Mesenchymal stem cell (in vitro differentiated cells and primary cell): ENCODE results near the gene ZNF879.

Source experiments
- DNase-seq: peaks from one replicate; pipeline ENCODE4 v3.0.0-alpha.2; 2013
- H2AFZ ChIP-seq: one replicate; pipeline ENCODE4 v1.6.1; 2013; ENCODE audit warnings: low read depth, mild to moderate bottlenecking, control low read depth, inconsistent platforms, low read length, moderate library complexity
- H2AK5ac ChIP-seq: 2 replicates; pipeline ENCODE4 v1.6.1; 2013; ENCODE audit warnings: low read length, moderate library complexity, mild to moderate bottlenecking, inconsistent platforms; ENCODE audit not compliant: severe bottlenecking
- H2BK120ac ChIP-seq: one replicate; pipeline ENCODE4 v1.6.1; 2013; ENCODE audit warnings: low read depth, mild to moderate bottlenecking, inconsistent platforms, low read length, moderate library complexity
- H2BK12ac ChIP-seq, 2 experiments: one replicate each; pipeline ENCODE4 v1.6.1; 2013; ENCODE audit warnings: inconsistent platforms in 2 of 2, low read length in 2 of 2, mild to moderate bottlenecking in 2 of 2, moderate library complexity in 2 of 2, control low read depth in 1 of 2
- H2BK15ac ChIP-seq: one replicate; pipeline ENCODE4 v1.6.1; 2013; ENCODE audit warnings: mild to moderate bottlenecking, low read depth, inconsistent platforms; ENCODE audit not compliant: poor library complexity, severe bottlenecking
- H2BK5ac ChIP-seq: 2 replicates; pipeline ENCODE4 v1.6.1; 2013; ENCODE audit warnings: low read depth, mild to moderate bottlenecking, low read length, control low read depth, inconsistent platforms; ENCODE audit not compliant: poor library complexity, severe bottlenecking
- H3K14ac ChIP-seq, 2 experiments: one replicate each; pipeline ENCODE4 v1.6.1; 2013; ENCODE audit warnings: inconsistent platforms in 2 of 2, low read length in 2 of 2, control low read depth in 1 of 2, mild to moderate bottlenecking in 1 of 2, moderate library complexity in 1 of 2
- H3K18ac ChIP-seq, 2 experiments: one replicate each; pipeline ENCODE4 v1.6.1; 2013; ENCODE audit warnings: inconsistent platforms in 2 of 2, low read length in 2 of 2, control low read depth in 1 of 2, low read depth in 1 of 2, mild to moderate bottlenecking in 1 of 2
- H3K23ac ChIP-seq, 2 experiments: one replicate each; pipeline ENCODE4 v1.6.1; 2013; ENCODE audit warnings: inconsistent platforms in 2 of 2, low read length in 2 of 2, mild to moderate bottlenecking in 2 of 2, moderate library complexity in 2 of 2, control low read depth in 1 of 2
- H3K27ac ChIP-seq: 2 replicates; pipeline ENCODE4 v1.5.1; 2013; ENCODE audit warnings: mild to moderate bottlenecking, moderate library complexity, low read length, control low read depth, inconsistent platforms; ENCODE audit not compliant: poor library complexity, severe bottlenecking
- H3K27me3 ChIP-seq, 2 experiments: 2 replicates each; pipeline versions ENCODE4 v1.6.1 to v1.7.0; 2013; ENCODE audit warnings: low read length in 2 of 2, mild to moderate bottlenecking in 2 of 2, moderate library complexity in 2 of 2, control low read depth in 1 of 2, inconsistent platforms in 1 of 2; ENCODE audit not compliant: control insufficient read depth in 1 of 2, insufficient read depth in 1 of 2
- H3K36me3 ChIP-seq, 2 experiments: 2 replicates each; pipeline versions ENCODE4 v1.6.1 to v1.7.0; 2013; ENCODE audit warnings: low read length in 2 of 2, control low read depth in 1 of 2, inconsistent platforms in 1 of 2, low read depth in 1 of 2, mild to moderate bottlenecking in 1 of 2; ENCODE audit not compliant: insufficient read depth in 2 of 2, control insufficient read depth in 1 of 2
- H3K4ac ChIP-seq, 2 experiments: one replicate each; pipeline ENCODE4 v1.6.1; 2013; ENCODE audit warnings: inconsistent platforms in 2 of 2, low read length in 2 of 2, mild to moderate bottlenecking in 2 of 2, moderate library complexity in 2 of 2, control low read depth in 1 of 2, low read depth in 1 of 2
- H3K4me1 ChIP-seq: 2 replicates; pipeline ENCODE4 v1.6.1; 2013; ENCODE audit warnings: low read depth, low read length, control low read depth; ENCODE audit not compliant: control insufficient read depth, insufficient read depth
- H3K4me2 ChIP-seq: 2 replicates; pipeline ENCODE4 v1.6.1; 2013; ENCODE audit warnings: low read length, mild to moderate bottlenecking, inconsistent platforms; ENCODE audit not compliant: poor library complexity, severe bottlenecking
- H3K4me3 ChIP-seq, 2 experiments: 2 replicates each; pipeline versions ENCODE4 v1.5.1 to v1.7.0; 2013; ENCODE audit warnings: low read length in 2 of 2, mild to moderate bottlenecking in 2 of 2, control low read depth in 1 of 2, low read depth in 1 of 2; ENCODE audit not compliant: insufficient read depth in 1 of 2
- H3K79me1 ChIP-seq: replicated peaks from 2 replicates; pipeline ENCODE4 v1.6.1; 2013; ENCODE audit warnings: mild to moderate bottlenecking, control low read depth, low read length, inconsistent platforms; ENCODE audit not compliant: poor library complexity, severe bottlenecking
- H3K9ac ChIP-seq: 2 replicates; pipeline ENCODE4 v1.7.0; 2013; ENCODE audit warnings: mild to moderate bottlenecking, low read length, moderate library complexity
- H3K9me3 ChIP-seq: 2 replicates; pipeline ENCODE4 v1.7.0; 2013; ENCODE audit warnings: mild to moderate bottlenecking, low read length; ENCODE audit not compliant: control insufficient read depth
- H4K8ac ChIP-seq: one replicate; pipeline ENCODE4 v1.6.1; 2013; ENCODE audit warnings: inconsistent platforms, mild to moderate bottlenecking, low read length, moderate library complexity
- H4K91ac ChIP-seq: one replicate; pipeline ENCODE4 v1.6.1; 2013; ENCODE audit warnings: mild to moderate bottlenecking, low read length, inconsistent platforms
- WGBS: methylation state at CpG from one replicate; pipeline ENCODE4 v1.1.7; 2013; ENCODE audit warnings: mixed read lengths; 5-methylcytosine and 5-hydroxymethylcytosine counted together

Gene ZNF879

DNA sequence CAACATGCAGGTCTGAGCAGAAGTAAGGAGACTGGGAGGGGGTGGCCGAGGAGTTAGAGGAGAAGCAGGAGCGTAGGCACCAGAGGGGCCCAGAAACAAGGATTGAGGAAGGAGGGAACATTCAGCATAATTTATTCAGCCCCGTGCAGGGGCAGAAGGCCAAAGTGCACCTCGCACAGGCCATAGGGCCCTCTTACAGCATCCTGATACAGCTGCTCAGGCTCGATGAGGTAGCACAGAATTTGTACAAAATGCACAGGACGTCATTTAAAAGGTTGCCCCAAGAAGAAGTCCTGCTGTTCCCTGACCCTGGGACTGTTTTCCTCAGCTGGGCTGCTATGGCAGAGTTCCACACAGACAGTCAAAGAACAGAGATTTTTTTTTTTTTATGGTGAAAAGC, 26.4 kb upstream of the ZNF879 start:
- H2BK15ac ChIP-seq, result no peak overlapping the region
- peaks cover 5 to 22% of the 10 kb centered on the region in 2 experiments for H3K27me3 ChIP-seq
- no peaks in the 10 kb centered on the region for H3K36me3 ChIP-seq
- WGBS, result 69% methylated on average over 6 of the region's 6 CpGs
- no peak overlapping the region for H3K9ac ChIP-seq
- H3K9me3 ChIP-seq, result peaks cover 30% of the 10 kb centered on the region
- no peak overlapping the region for H2BK5ac ChIP-seq
- H3K4ac ChIP-seq, result no peak overlapping the region
- no peak overlapping the region for H2BK120ac ChIP-seq
- no peak overlapping the region for H2AFZ ChIP-seq
- H3K27ac ChIP-seq, result no peak overlapping the region
- no peak for DNase-seq
- no peak overlapping the region for H3K4me3 ChIP-seq
- H4K8ac ChIP-seq, result no peak overlapping the region
- H2BK12ac ChIP-seq, result no peak overlapping the region
- H3K4me1 ChIP-seq, result peaks cover 2% of the 10 kb centered on the region
- H4K91ac ChIP-seq, result no peak overlapping the region
- no peak overlapping the region for H3K4me2 ChIP-seq
- no peak overlapping the region for H2AK5ac ChIP-seq
- H3K79me1 ChIP-seq, result no peaks in the 10 kb centered on the region
- H3K18ac ChIP-seq, result no peak overlapping the region
- no peak overlapping the region for H3K14ac ChIP-seq
- no peak overlapping the region for H3K23ac ChIP-seq

DNA sequence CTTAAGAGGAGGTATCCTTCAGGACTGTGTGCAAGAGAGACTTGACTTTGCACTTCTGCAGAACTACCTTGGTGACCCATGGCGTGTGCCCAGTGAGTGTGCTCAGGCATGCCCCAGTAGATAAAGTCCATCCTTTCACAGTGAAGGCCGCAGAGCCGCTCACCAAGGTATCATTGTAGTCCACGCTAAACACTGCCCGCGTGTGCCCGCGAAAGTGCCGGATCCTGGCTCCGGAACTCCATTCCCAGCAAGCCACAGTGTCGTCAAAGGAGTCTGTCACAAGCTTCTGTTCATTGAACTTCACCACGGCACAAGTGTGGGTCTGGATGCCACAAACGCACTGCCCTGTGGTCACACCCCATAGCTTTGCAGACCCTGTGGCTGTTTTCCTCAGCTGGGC, 25.2 kb upstream of the ZNF879 start:
- no peak overlapping the region for H3K23ac ChIP-seq
- no peak overlapping the region for H2BK120ac ChIP-seq
- DNase-seq, result no peak
- WGBS, result 89% methylated on average over 13 of the region's 13 CpGs
- peaks cover 5 to 12% of the 10 kb centered on the region in 2 experiments for H3K27me3 ChIP-seq
- H3K36me3 ChIP-seq, result no peaks in the 10 kb centered on the region
- H2BK15ac ChIP-seq, result no peak overlapping the region
- no peak overlapping the region for H4K8ac ChIP-seq
- no peak overlapping the region for H3K9ac ChIP-seq
- H3K4ac ChIP-seq, result no peak overlapping the region
- peaks cover 2% of the 10 kb centered on the region for H3K4me1 ChIP-seq
- H2BK12ac ChIP-seq, result no peak overlapping the region
- H3K14ac ChIP-seq, result no peak overlapping the region
- no peak overlapping the region for H2AFZ ChIP-seq
- no peak overlapping the region for H2AK5ac ChIP-seq
- no peak overlapping the region for H2BK5ac ChIP-seq
- H3K79me1 ChIP-seq, result no peaks in the 10 kb centered on the region
- H3K4me2 ChIP-seq, result no peak overlapping the region
- no peak overlapping the region for H3K4me3 ChIP-seq
- H3K27ac ChIP-seq, result no peak overlapping the region
- H3K9me3 ChIP-seq, result peaks cover 39% of the 10 kb centered on the region
- no peak overlapping the region for H4K91ac ChIP-seq
- H3K18ac ChIP-seq, result no peak overlapping the region

DNA sequence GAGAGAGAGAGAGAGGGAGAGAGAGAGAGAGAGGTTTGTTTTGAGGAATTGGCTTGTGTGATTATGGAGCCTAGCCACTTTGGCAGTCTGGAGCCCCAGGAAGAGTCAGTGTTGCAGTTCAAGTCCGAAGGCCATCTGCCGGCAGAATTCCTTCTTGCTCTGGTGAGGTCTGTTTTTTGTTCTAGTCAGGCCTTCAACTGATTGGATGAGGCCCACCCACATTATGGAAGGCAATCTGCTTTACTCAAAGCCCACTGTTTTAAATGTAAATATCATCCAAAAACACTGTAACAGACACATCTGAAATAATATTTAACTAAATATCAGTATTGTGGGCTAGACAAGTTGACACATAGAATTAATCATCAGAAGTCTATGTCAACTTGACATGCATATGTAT, 17.0 kb upstream of the ZNF879 start:
- Histone ChIP-seq H3K27ac (no peak overlapping the region), H3K4me1 (no peaks in the 10 kb centered on the region), H3K14ac (no peak overlapping the region), H3K4me3 (no peak overlapping the region), H3K23ac (no peak overlapping the region), H3K4me2 (no peak overlapping the region), H2AFZ (no peak overlapping the region), H3K36me3 (no peaks in the 10 kb centered on the region), H2BK12ac (no peak overlapping the region), H4K91ac (no peak overlapping the region), H2AK5ac (no peak overlapping the region), H2BK15ac (no peak overlapping the region), H4K8ac (no peak overlapping the region), H2BK5ac (no peak overlapping the region), H3K9ac (no peak overlapping the region), H3K18ac (no peak overlapping the region), H3K4ac (no peak overlapping the region), H3K9me3 (peaks cover 49% of the 10 kb centered on the region), H2BK120ac (no peak overlapping the region), H3K27me3 (no peaks in the 10 kb centered on the region), H3K79me1 (no peaks in the 10 kb centered on the region)
- DNase-seq, result no peak
- WGBS, result 100% methylated on average over 2 of the region's 2 CpGs

DNA sequence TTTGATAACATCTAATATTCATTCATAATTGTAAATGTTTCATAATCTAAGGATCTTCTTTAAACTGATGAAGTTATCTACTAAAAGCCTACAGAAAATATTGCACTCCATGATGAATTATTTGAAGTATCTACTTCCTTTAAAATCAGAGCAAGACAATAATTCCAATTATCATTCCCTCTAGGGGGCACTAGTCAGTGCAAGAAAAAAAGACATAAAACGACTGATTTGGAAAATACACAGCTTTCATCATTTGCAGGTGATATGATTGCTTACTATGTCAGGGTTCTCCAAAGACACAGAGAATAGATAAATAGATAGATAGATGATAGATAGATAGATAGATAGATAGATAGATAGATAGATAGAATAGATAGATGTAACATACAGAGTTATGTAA, 14.9 kb upstream of the ZNF879 start:
- no peak overlapping the region for H4K91ac ChIP-seq
- no peak overlapping the region for H2AK5ac ChIP-seq
- H2BK15ac ChIP-seq, result no peak overlapping the region
- H2BK12ac ChIP-seq, result no peak overlapping the region
- H3K9ac ChIP-seq, result no peak overlapping the region
- no peak overlapping the region for H3K4ac ChIP-seq
- no peak overlapping the region for H3K4me2 ChIP-seq
- H2BK5ac ChIP-seq, result no peak overlapping the region
- H3K9me3 ChIP-seq, result peaks cover 46% of the 10 kb centered on the region
- H2BK120ac ChIP-seq, result no peak overlapping the region
- no peak overlapping the region for H3K27ac ChIP-seq
- DNase-seq, result no peak
- no peaks in the 10 kb centered on the region for H3K27me3 ChIP-seq
- no peak overlapping the region for H3K14ac ChIP-seq
- H2AFZ ChIP-seq, result no peak overlapping the region
- no peaks in the 10 kb centered on the region for H3K36me3 ChIP-seq
- H3K4me3 ChIP-seq, result no peak overlapping the region
- H3K18ac ChIP-seq, result no peak overlapping the region
- no peaks in the 10 kb centered on the region for H3K79me1 ChIP-seq
- no CpG with 5 or more reads among the region's 1 CpG for WGBS
- no peak overlapping the region for H4K8ac ChIP-seq
- H3K4me1 ChIP-seq, result no peaks in the 10 kb centered on the region
- no peak overlapping the region for H3K23ac ChIP-seq
